ENCODE measurements around the gene PVRIG. TPM values are rescaled to one million over a fixed set of nuclear protein-coding genes. Genes with fewer than 3 reads are reported as not detected.
"Not testable (repeated sequence)": the region's sequence is repeated elsewhere in the genome, so short reads cannot be mapped to it uniquely, and the experiment has no call there.

Gene PVRIG
- total RNA-seq, 1 donor from 2014 or later, result not detected

GRCh38 chr7:100221767-100222444 is 2.2 kb downstream of the PVRIG start:
- no peak for DNase-seq (ENCODE audit: low spot score in 2 of 2, unreplicated experiment in 2 of 2)
- H3K4me1 Mint-ChIP-seq, result no peaks in the 10 kb centered on the region
- H3K27me3 Mint-ChIP-seq (ENCODE audit: low read depth), result no peaks in the 10 kb centered on the region
- TF ChIP-seq, protein P1, sequence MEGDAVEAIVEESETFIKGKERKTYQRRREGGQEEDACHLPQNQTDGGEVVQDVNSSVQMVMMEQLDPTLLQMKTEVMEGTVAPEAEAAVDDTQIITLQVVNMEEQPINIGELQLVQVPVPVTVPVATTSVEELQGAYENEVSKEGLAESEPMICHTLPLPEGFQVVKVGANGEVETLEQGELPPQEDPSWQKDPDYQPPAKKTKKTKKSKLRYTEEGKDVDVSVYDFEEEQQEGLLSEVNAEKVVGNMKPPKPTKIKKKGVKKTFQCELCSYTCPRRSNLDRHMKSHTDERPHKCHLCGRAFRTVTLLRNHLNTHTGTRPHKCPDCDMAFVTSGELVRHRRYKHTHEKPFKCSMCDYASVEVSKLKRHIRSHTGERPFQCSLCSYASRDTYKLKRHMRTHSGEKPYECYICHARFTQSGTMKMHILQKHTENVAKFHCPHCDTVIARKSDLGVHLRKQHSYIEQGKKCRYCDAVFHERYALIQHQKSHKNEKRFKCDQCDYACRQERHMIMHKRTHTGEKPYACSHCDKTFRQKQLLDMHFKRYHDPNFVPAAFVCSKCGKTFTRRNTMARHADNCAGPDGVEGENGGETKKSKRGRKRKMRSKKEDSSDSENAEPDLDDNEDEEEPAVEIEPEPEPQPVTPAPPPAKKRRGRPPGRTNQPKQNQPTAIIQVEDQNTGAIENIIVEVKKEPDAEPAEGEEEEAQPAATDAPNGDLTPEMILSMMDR (IDR thresholded peaks at IDR 0.05; ENCODE audit: unreplicated experiment), result no peak
- H3K36me3 Mint-ChIP-seq, result peaks cover 3% of the 10 kb centered on the region
- no peak overlapping the region for H3K4me3 Mint-ChIP-seq
- no peak overlapping the region for H3K27ac Mint-ChIP-seq
- H3K9me3 Mint-ChIP-seq, result no peaks in the 10 kb centered on the region

DNA sequence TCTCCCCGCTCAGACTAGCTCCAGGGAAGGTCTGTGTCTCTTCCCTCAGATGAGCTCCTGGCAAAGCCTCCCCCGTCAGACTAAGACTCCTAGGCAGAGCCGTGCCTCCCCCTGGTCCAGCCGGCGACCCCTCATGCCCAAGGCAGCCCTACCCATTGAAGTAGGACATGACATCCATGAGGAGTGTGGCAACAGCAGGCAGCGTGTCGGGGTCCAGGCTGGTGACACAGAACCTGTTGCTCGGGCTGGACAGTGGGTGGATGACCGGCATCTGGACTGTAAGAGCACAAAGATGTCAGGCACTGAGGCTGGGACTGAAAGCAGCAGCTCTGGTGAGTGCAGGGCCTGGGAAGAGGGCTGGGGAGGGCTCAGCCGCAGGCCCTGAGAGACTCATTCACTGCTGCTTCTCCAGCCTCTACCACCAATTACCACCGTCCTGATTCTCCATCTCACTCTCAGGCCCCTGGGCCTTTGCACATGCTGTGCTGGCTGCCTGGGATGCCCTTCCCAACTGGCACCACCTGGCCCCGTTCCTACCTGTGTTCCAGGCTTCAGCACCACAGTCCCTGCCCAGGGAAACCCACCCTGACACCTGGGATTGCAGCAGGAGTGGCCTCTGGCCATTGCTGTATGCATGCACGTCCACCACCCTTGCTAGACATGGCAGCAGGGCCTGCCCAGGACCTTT is 2.8 kb downstream of the PVRIG start:
- no peaks in the 10 kb centered on the region for H3K27me3 Mint-ChIP-seq (ENCODE audit: low read depth)
- H3K4me1 Mint-ChIP-seq, result no peaks in the 10 kb centered on the region
- no peak overlapping the region for H3K4me3 Mint-ChIP-seq
- H3K36me3 Mint-ChIP-seq, result peaks cover 3% of the 10 kb centered on the region
- H3K9me3 Mint-ChIP-seq, result no peaks in the 10 kb centered on the region
- H3K27ac Mint-ChIP-seq, result no peak overlapping the region
- no peak for DNase-seq (ENCODE audit: low spot score in 2 of 2, unreplicated experiment in 2 of 2)
- TF ChIP-seq, protein P1 (IDR thresholded peaks at IDR 0.05; ENCODE audit: unreplicated experiment), result no peak

- not testable (repeated sequence) for H3K4me3 Mint-ChIP-seq; DNase-seq (ENCODE audit: low spot score in 2 of 2, unreplicated experiment in 2 of 2); H3K4me1 Mint-ChIP-seq; H3K9me3 Mint-ChIP-seq; H3K36me3 Mint-ChIP-seq; H3K27me3 Mint-ChIP-seq (ENCODE audit: low read depth); H3K27ac Mint-ChIP-seq
Observed at GRCh38 chr7:100223376-100223927, 3.7 kb downstream of the PVRIG start.

DNA sequence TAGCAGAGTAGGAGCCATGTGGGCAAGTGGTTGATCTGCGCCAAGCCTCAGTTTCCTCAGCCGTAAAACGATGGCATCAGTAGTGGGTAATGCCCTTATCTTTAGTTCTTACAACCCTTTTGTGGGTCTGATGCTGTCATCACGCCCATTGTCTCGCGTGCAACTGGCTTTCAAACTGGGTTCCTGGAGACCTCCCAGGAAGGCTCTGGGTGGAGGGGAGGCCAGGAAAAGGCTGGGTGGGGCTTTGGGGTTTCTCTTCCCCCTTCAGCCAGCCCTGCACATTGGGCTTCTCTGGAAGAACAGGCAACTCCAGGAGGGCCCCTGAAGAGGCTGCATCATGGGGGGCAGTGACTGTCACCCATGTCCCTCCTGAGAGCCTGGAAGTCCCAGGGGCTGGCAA is 5.1 kb downstream of the PVRIG start:
- H3K4me3 Mint-ChIP-seq, result not testable (repeated sequence)

DNA sequence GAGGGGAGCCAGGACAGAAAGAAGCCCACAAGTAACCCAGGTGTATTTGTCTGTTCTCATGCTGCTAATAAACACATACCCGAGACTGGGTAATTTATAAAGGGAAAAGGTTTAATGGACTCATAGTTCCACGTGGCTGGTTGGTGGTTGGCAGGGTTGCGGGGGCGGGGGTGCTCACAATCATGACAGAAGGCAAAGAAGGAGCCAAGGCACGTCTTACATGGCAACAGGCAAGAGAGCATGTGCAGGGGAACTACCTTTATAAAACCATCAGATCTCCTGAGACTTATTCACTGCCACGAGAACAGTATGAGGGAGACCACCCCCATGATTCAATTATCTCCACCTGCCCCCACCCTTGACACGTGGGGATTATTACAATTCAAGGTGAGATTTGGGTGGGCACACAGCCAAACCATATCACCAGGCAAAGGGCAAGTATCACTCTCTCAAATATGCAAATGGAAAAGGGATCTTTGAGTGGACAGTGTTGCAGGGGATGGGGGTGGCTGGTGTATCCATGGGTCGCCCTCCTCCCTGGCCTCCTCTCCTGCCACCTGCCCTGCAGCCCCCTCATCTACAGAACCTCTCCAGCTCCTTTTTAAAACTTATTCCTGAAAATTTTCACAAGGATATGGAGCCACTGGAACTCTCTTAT is 15.0 kb downstream of the PVRIG start:
- not testable (repeated sequence) for H3K27ac Mint-ChIP-seq, H3K4me3 Mint-ChIP-seq

More for the DNA sequence above, 5.1 kb downstream of the PVRIG start:
- H3K27ac Mint-ChIP-seq; H3K27me3 Mint-ChIP-seq (ENCODE audit: low read depth); DNase-seq (ENCODE audit: low spot score in 2 of 2, unreplicated experiment in 2 of 2); H3K4me1 Mint-ChIP-seq; H3K36me3 Mint-ChIP-seq; H3K9me3 Mint-ChIP-seq: not testable (repeated sequence)

DNA sequence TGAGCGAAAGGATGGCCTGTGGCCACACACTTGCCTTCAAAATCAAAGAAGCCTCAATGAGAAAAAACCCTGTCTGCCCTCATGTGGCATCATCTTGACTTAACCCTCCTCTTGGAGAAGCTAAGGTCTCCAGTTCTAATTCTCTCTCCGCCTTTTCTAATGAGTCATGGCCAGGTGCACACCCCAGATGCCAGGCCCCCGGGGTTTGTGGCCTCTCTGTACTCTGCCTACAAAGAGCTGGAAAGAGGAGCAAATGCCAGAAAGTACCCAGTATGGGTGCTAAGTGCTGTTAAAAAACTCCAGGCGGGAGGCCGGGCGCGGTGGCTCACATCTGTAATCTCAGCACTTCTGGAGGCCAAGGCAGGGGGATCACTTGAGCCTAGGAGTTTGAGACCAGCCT is 20.2 kb downstream of the PVRIG start:
- not testable (repeated sequence) for H3K4me3 Mint-ChIP-seq; DNase-seq (ENCODE audit: low spot score in 2 of 2, unreplicated experiment in 2 of 2); H3K27me3 Mint-ChIP-seq (ENCODE audit: low read depth); H3K27ac Mint-ChIP-seq; H3K9me3 Mint-ChIP-seq; H3K4me1 Mint-ChIP-seq
- peaks cover 12% of the 10 kb centered on the region for H3K36me3 Mint-ChIP-seq

More for the DNA sequence above, 15.0 kb downstream of the PVRIG start:
- H3K36me3 Mint-ChIP-seq, result peaks cover 13% of the 10 kb centered on the region
- DNase-seq (ENCODE audit: low spot score in 2 of 2, unreplicated experiment in 2 of 2); H3K9me3 Mint-ChIP-seq; H3K27me3 Mint-ChIP-seq (ENCODE audit: low read depth); H3K4me1 Mint-ChIP-seq: not testable (repeated sequence)

GRCh38 chr7:100243385-100243784 is 23.6 kb downstream of the PVRIG start:
- H3K27me3 Mint-ChIP-seq (ENCODE audit: low read depth); H3K27ac Mint-ChIP-seq; DNase-seq (ENCODE audit: low spot score in 2 of 2, unreplicated experiment in 2 of 2); H3K36me3 Mint-ChIP-seq; H3K9me3 Mint-ChIP-seq; H3K4me3 Mint-ChIP-seq: not testable (repeated sequence)
- peaks cover 34% of the 10 kb centered on the region for H3K4me1 Mint-ChIP-seq

DNA sequence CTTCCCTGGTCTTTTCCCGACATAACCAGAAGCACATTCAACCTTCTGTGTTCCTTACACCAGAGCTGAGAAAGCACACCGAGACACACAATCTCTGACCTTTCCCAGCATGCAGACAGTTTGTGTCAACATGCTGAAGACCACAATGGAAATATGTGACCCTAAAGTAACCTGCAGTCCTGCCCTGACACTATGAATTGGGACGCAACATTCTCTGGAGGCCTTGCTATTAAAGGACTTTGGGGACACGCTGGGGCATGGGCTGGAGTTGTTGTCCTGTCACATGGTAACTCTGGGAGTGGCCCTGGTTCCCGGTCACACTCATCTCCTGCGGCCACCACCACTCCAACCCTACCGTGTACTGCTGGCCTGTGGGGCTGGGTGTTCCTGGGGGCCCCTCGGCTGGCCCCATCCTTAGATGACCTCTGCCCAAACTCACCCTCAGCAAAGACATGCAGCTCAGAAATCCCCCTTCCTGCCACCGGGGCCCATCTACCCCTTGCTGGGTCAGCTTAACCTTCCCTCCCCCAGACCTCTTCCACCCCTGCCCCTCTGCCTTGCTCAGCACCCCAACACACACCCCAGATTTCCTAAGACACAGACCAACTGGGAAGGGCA is 25.3 kb downstream of the PVRIG start:
- Mint-ChIP-seq H3K4me1 (peaks cover 39% of the 10 kb centered on the region), H3K27ac (peak overlapping the region; percentile 59)
- H3K9me3 Mint-ChIP-seq; H3K27me3 Mint-ChIP-seq (ENCODE audit: low read depth); H3K36me3 Mint-ChIP-seq; H3K4me3 Mint-ChIP-seq; DNase-seq (ENCODE audit: low spot score in 2 of 2, unreplicated experiment in 2 of 2): not testable (repeated sequence)

DNA sequence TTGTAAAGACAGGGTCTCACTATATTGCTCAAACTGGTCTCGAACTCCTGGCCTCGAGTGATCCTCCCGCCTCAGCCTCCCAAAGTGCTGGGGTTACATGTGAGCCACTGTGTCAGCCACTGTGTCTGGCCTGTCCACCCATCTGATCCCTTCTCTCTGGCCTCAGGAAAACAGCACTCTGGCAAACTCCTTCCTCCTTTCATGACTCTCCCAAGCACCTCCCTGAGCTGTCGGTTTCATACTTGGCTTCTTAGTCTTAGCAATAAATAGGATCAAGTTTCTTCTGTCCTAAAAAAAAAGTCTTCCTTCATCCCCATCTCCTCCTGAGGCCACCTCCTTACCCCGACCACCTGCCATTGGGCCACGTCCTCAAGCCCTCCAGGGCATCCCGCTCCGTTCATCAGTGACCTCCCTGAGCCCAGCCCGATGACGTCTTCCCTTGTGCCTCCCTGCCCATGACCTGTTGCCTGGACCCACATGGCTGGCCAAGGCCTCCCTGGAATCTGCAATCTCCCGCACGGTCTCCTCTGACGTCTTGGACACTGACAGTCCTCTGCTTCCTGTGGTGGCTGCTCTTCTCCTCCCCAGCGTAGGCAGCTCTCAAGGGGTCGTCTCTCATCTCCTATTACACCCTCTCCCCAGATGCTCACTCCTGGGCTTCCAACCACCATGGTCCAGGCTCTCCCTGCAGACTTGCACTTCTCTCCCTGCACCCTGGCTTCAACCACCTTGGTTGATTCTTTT is 26.5 kb downstream of the PVRIG start:
- H3K27me3 Mint-ChIP-seq (ENCODE audit: low read depth); H3K4me3 Mint-ChIP-seq; H3K9me3 Mint-ChIP-seq; DNase-seq (ENCODE audit: low spot score in 2 of 2, unreplicated experiment in 2 of 2); H3K36me3 Mint-ChIP-seq: not testable (repeated sequence)
- Mint-ChIP-seq H3K27ac (peak overlapping the region; percentile 95), H3K4me1 (peaks cover 39% of the 10 kb centered on the region)

DNA sequence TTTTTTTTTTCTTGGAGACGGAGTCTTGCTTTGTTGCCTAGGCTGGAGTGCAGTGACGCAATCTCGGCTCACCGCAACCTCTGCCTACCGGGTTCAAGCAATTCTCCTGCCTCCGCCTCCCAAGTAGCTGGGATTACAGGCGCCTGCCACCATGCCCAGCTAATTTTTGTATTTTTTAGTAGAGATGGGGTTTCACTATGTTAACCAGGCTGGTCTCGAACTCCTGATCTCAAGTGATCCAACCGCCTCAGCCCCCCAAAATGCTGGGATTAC is 27.1 kb downstream of the PVRIG start:
- H3K4me3 Mint-ChIP-seq; H3K27me3 Mint-ChIP-seq (ENCODE audit: low read depth); H3K9me3 Mint-ChIP-seq; H3K36me3 Mint-ChIP-seq; DNase-seq (ENCODE audit: low spot score in 2 of 2, unreplicated experiment in 2 of 2): not testable (repeated sequence)
- H3K27ac Mint-ChIP-seq, result peak overlapping the region; percentile 95
- peaks cover 38% of the 10 kb centered on the region for H3K4me1 Mint-ChIP-seq

Data from mesothelial cell of epicardium (in vitro differentiated cells).